Chondrocyte (in vitro differentiated cells): Measurements from ENCODE around the gene SOHLH2. TPM values are rescaled to one million over a fixed set of nuclear protein-coding genes. Genes with fewer than 3 reads are reported as not detected.

Experiments used
- DNase-seq: peaks from one replicate; pipeline ENCODE4 v3.0.0; 2021; ENCODE audit warnings: mixed read lengths, low spot score
- H3K27ac Mint-ChIP-seq: one replicate; pipeline ENCODE4 v1.8.0; 2021; ENCODE audit warnings: mild to moderate bottlenecking, moderate library complexity, mixed read lengths; ENCODE audit not compliant: unreplicated experiment
- H3K27me3 Mint-ChIP-seq: 2 replicates; pipeline ENCODE4 v1.8.0; 2021; ENCODE audit warnings: low read depth, mixed read lengths
- H3K36me3 Mint-ChIP-seq: 2 replicates; pipeline ENCODE4 v1.8.0; 2021; ENCODE audit warnings: low read depth, mixed read lengths
- H3K4me1 Mint-ChIP-seq: 2 replicates; pipeline ENCODE4 v1.8.0; 2021; ENCODE audit warnings: low read depth, mild to moderate bottlenecking, mixed read lengths
- H3K4me3 Mint-ChIP-seq: one replicate; pipeline ENCODE4 v1.8.0; 2021; ENCODE audit warnings: mild to moderate bottlenecking, moderate library complexity, mixed read lengths; ENCODE audit not compliant: unreplicated experiment
- H3K9me3 Mint-ChIP-seq: 2 replicates; pipeline ENCODE4 v1.8.0; 2021; ENCODE audit warnings: low read depth, mixed read lengths
- total RNA-seq: library from RNA; stranded (reverse); gene quantifications from 3 replicates; pipeline ENCODE4 v1.2.1, GENCODE V29; 2021
- TF ChIP-seq, protein P1 (sequence below): fragments of 200-600 bp; sonication (generic); IDR thresholded peaks from 2 replicates; pipeline ENCODE4 v1.5.0; 2021; ENCODE audit warnings: antibody characterized with exemption, mild to moderate bottlenecking, moderate library complexity

SOHLH2 gene
- total RNA-seq, 1 donor from 2014 or later = 0.15 TPM

DNA sequence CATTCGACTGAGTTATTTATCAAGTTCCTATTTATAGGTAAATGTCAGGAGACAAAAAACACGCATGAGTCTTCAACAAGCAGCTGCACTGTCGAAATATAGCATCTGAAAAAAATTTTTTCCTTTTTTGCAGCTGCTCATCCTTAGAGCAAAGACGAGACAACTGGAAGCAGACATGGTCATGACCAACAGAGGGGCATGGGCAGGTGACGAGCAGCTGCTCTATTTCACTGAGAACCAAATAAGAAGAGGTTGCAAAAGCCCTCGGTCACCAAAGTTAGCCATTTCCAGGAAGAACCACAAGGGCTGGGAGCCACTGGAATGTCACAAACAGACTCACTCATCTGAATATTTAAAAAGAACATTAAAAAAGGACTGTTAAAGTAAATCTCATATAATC is 22.2 kb downstream of the SOHLH2 start:
- Mint-ChIP-seq H3K36me3 (peaks cover 5% of the 10 kb centered on the region), H3K9me3 (no peaks in the 10 kb centered on the region), H3K27ac (no peak overlapping the region), H3K27me3 (peaks cover 38% of the 10 kb centered on the region), H3K4me3 (no peak overlapping the region), H3K4me1 (peaks cover 11% of the 10 kb centered on the region)
- no peak for DNase-seq
- TF ChIP-seq, protein P1, sequence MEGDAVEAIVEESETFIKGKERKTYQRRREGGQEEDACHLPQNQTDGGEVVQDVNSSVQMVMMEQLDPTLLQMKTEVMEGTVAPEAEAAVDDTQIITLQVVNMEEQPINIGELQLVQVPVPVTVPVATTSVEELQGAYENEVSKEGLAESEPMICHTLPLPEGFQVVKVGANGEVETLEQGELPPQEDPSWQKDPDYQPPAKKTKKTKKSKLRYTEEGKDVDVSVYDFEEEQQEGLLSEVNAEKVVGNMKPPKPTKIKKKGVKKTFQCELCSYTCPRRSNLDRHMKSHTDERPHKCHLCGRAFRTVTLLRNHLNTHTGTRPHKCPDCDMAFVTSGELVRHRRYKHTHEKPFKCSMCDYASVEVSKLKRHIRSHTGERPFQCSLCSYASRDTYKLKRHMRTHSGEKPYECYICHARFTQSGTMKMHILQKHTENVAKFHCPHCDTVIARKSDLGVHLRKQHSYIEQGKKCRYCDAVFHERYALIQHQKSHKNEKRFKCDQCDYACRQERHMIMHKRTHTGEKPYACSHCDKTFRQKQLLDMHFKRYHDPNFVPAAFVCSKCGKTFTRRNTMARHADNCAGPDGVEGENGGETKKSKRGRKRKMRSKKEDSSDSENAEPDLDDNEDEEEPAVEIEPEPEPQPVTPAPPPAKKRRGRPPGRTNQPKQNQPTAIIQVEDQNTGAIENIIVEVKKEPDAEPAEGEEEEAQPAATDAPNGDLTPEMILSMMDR = no peak

DNA sequence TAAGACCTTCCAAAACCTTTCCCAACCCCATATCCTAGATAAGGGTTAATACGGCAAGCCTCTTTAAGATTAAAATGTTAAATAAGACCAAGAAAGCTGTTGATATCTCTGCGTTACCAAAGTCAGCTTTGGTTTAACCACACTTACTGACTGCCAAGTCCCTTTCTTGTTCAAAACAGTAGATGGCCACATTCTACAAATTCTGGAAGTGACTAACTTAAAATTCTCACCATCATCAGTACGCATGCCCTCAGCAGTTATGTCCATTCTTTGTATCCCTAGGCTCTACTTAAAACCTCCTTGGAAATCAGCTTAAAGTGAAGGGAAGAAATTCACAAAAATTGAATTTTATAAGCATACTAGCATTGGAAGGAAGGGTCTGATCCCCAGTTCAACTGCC is 23.6 kb downstream of the SOHLH2 start:
- DNase-seq = no peak
- no peak overlapping the region for H3K27ac Mint-ChIP-seq
- TF ChIP-seq, protein P1 = no peak
- H3K36me3 Mint-ChIP-seq = peaks cover 5% of the 10 kb centered on the region
- H3K27me3 Mint-ChIP-seq = peaks cover 34% of the 10 kb centered on the region
- peaks cover 11% of the 10 kb centered on the region for H3K4me1 Mint-ChIP-seq
- no peaks in the 10 kb centered on the region for H3K9me3 Mint-ChIP-seq
- no peak overlapping the region for H3K4me3 Mint-ChIP-seq

DNA sequence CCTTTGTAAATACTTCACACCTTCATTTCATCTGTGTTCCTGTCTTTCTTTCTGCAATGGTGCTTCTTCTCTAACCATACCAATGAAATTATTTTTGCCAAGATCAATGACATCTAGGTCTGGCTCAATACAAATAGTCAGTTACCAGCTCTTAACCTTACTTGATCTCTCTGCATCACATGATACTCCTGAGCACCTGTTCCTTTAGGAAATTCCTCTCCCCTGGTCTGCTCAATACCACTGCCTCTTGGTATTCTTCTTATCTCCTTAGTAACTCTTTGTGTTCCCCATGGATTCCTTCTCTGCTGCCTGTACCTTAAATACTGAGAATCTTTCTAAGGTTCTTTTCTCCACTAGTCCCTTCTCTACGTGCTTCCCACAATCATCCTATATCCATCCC is 25.9 kb downstream of the SOHLH2 start:
- Mint-ChIP-seq H3K36me3 (peaks cover 5% of the 10 kb centered on the region), H3K4me3 (no peak overlapping the region), H3K27ac (no peak overlapping the region), H3K9me3 (no peaks in the 10 kb centered on the region), H3K4me1 (peaks cover 9% of the 10 kb centered on the region), H3K27me3 (peaks cover 33% of the 10 kb centered on the region)
- DNase-seq = no peak
- TF ChIP-seq, protein P1 = no peak

DNA sequence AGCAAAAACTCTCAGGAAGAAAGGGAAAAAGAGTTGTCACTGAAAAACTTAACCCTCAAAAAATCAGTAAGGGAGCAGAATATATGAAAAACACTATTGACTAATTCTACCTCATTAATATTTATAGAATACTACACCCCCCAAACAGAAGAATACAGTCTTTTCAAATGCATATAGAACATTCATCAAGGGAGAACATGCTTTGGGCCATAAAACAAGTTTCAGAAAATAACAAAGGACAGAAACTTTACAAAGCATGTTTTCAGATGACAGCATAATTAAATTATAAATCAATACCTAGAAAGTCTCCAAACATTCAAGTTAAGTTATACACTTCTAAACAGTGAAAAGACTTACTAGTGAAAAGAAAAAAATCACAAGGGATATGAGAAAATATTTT is 30.5 kb downstream of the SOHLH2 start:
- Mint-ChIP-seq H3K27ac (no peak overlapping the region), H3K4me1 (no peaks in the 10 kb centered on the region), H3K4me3 (no peak overlapping the region), H3K27me3 (peaks cover 37% of the 10 kb centered on the region), H3K36me3 (peaks cover 5% of the 10 kb centered on the region), H3K9me3 (peaks cover 8% of the 10 kb centered on the region)
- TF ChIP-seq, protein P1 = no peak
- no peak for DNase-seq

DNA sequence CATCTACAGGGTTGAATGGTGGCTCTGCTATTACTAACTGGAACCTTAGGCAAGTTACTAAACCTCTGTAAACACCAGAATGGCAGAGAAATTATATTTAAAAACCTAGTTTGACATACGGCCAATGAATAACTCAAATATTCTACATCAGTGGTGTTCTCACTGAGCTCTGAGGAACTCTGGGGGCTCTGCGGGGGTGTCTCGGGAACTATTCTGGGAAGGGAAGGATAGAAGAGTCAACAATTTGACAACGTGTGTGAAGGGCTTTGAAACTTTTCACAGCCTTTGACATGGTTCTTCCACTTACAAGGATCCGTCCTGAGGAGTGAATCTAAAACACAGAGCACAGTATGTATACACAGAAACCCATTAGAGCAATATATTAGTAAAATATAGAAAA is 38.7 kb downstream of the SOHLH2 start:
- DNase-seq = no peak
- peaks cover 2% of the 10 kb centered on the region for H3K36me3 Mint-ChIP-seq
- H3K9me3 Mint-ChIP-seq = peaks cover 6% of the 10 kb centered on the region
- no peak overlapping the region for H3K27ac Mint-ChIP-seq
- peaks cover 36% of the 10 kb centered on the region for H3K27me3 Mint-ChIP-seq
- TF ChIP-seq, protein P1 = no peak
- no peaks in the 10 kb centered on the region for H3K4me1 Mint-ChIP-seq
- no peak overlapping the region for H3K4me3 Mint-ChIP-seq
